Astrocyte (in vitro differentiated cells and primary cell): ENCODE results near the gene TRIO. TPM values are rescaled to one million over a fixed set of nuclear protein-coding genes. Genes with fewer than 3 reads are reported as not detected.

ENCODE experiments used
- DNase-seq: peaks from one replicate; pipeline ENCODE4 v3.0.0-alpha.2; 2010; ENCODE audit warnings: low read depth
- FAIRE-seq: peaks from 2 replicates; lab custom pipeline; 2011; peaks lifted over from hg19 to GRCh38; lab: Jason Lieb, UNC
- H2AFZ ChIP-seq: 2 replicates; pipeline ENCODE4 v1.6.0; 2012; ENCODE audit warnings: low read depth, low read length, inconsistent platforms
- H3K27ac ChIP-seq: 2 replicates; pipeline ENCODE4 v1.5.1; 2011; ENCODE audit warnings: low read depth, low read length, inconsistent platforms
- H3K27me3 ChIP-seq: 2 replicates; pipeline ENCODE4 v1.6.0; 2011; ENCODE audit warnings: low read length, inconsistent platforms; ENCODE audit not compliant: insufficient read depth
- H3K36me3 ChIP-seq: 2 replicates; pipeline ENCODE4 v1.5.1; 2011; ENCODE audit warnings: low read length, inconsistent platforms; ENCODE audit not compliant: insufficient read depth
- H3K4me1 ChIP-seq: 2 replicates; pipeline ENCODE4 v1.5.1; 2011; ENCODE audit warnings: low read length, inconsistent platforms; ENCODE audit not compliant: insufficient read depth
- H3K4me2 ChIP-seq: 2 replicates; pipeline ENCODE4 v1.6.0; 2012; ENCODE audit warnings: low read length, inconsistent platforms
- H3K4me3 ChIP-seq: 2 replicates; pipeline ENCODE4 v1.5.1; 2011; ENCODE audit warnings: low read depth, mild to moderate bottlenecking, low read length, inconsistent platforms; ENCODE audit not compliant: insufficient read depth
- H3K79me2 ChIP-seq: 2 replicates; pipeline ENCODE4 v1.6.0; 2012; ENCODE audit warnings: mild to moderate bottlenecking, low read length, inconsistent platforms; ENCODE audit not compliant: insufficient read depth
- H3K9ac ChIP-seq: 2 replicates; pipeline ENCODE4 v1.6.0; 2012; ENCODE audit warnings: mild to moderate bottlenecking, low read length, inconsistent platforms
- H3K9me3 ChIP-seq: 2 replicates; pipeline ENCODE4 v1.5.1; 2012; ENCODE audit warnings: low read depth, mild to moderate bottlenecking, low read length, inconsistent platforms; ENCODE audit not compliant: insufficient read depth
- H4K20me1 ChIP-seq: 2 replicates; pipeline ENCODE4 v1.6.0; 2012; ENCODE audit warnings: low read length, inconsistent platforms; ENCODE audit not compliant: insufficient read depth
- H3K27ac Mint-ChIP-seq: one replicate; pipeline ENCODE4 v1.8.0; 2021; ENCODE audit warnings: mild to moderate bottlenecking, mixed read lengths; ENCODE audit not compliant: unreplicated experiment
- H3K27me3 Mint-ChIP-seq: one replicate; pipeline ENCODE4 v1.8.0; 2021; ENCODE audit warnings: low read depth, mixed read lengths; ENCODE audit not compliant: unreplicated experiment
- H3K36me3 Mint-ChIP-seq: one replicate; pipeline ENCODE4 v1.8.0; 2021; ENCODE audit warnings: low read depth, mixed read lengths; ENCODE audit not compliant: unreplicated experiment
- H3K4me1 Mint-ChIP-seq: one replicate; pipeline ENCODE4 v1.8.0; 2021; ENCODE audit warnings: low read depth, mixed read lengths; ENCODE audit not compliant: unreplicated experiment
- H3K4me3 Mint-ChIP-seq: one replicate; pipeline ENCODE4 v1.8.0; 2021; ENCODE audit warnings: mild to moderate bottlenecking, moderate library complexity, mixed read lengths; ENCODE audit not compliant: unreplicated experiment
- H3K9me3 Mint-ChIP-seq: one replicate; pipeline ENCODE4 v1.8.0; 2021; ENCODE audit warnings: mild to moderate bottlenecking, mixed read lengths; ENCODE audit not compliant: unreplicated experiment
- CTCF ChIP-seq: IDR thresholded peaks from 2 replicates; pipeline ENCODE4 v1.5.1; 2011; ENCODE audit warnings: low read depth, mild to moderate bottlenecking, inconsistent platforms, low read length, moderate library complexity; ENCODE audit not compliant: insufficient read depth
- EZH2 ChIP-seq: IDR thresholded peaks from 2 replicates; pipeline ENCODE4 v1.6.1; 2012; ENCODE audit warnings: mild to moderate bottlenecking, low read length, inconsistent platforms; ENCODE audit not compliant: insufficient read depth
- total RNA-seq: library from RNA; stranded (reverse); gene quantifications from 2 replicates; pipeline ENCODE4 v1.2.1, GENCODE V29; 2021

The TRIO gene
- total RNA-seq, 1 donor from 2014 or later = 347 TPM

- H3K4me2 ChIP-seq = peak overlapping the region; percentile 91
- H3K79me2 ChIP-seq = peaks cover 65% of the 10 kb centered on the region
- H3K4me1 ChIP-seq = peaks cover 44% of the 10 kb centered on the region
- no peaks in the 10 kb centered on the region for H3K36me3 ChIP-seq
- peak overlapping the region; percentile 100 for H3K9ac ChIP-seq
- H3K9me3 Mint-ChIP-seq = peaks cover 2% of the 10 kb centered on the region
- H4K20me1 ChIP-seq = peaks cover 41% of the 10 kb centered on the region
- FAIRE-seq = no peak
- H3K4me3 ChIP-seq = peak overlapping the region; percentile 94
- DNase-seq = no peak
- no peaks in the 10 kb centered on the region for H3K36me3 Mint-ChIP-seq
- peak overlapping the region; percentile 90 for H3K27ac Mint-ChIP-seq
- peak overlapping the region; percentile 92 for H3K4me3 Mint-ChIP-seq
- H3K9me3 ChIP-seq = no peaks in the 10 kb centered on the region
- no peak overlapping the region for H2AFZ ChIP-seq
- no peak for TF ChIP-seq CTCF
- TF ChIP-seq EZH2 = no peak
- no peaks in the 10 kb centered on the region for H3K27me3 ChIP-seq
- H3K4me1 Mint-ChIP-seq = peaks cover 48% of the 10 kb centered on the region
- H3K27ac ChIP-seq = peak overlapping the region; percentile 98
- no peaks in the 10 kb centered on the region for H3K27me3 Mint-ChIP-seq
These were observed 871 bp downstream of the TRIO start for GRCh38 chr5:14143841-14144585.

- Histone ChIP-seq H3K79me2 (peaks cover 73% of the 10 kb centered on the region), H3K27me3 (no peaks in the 10 kb centered on the region)
- H3K27ac Mint-ChIP-seq = peak overlapping the region; percentile 98
These were observed 1.7 kb downstream of the TRIO start for GRCh38 chr5:14144586-14145434.

More at GRCh38 chr5:14144586-14145434, 1.7 kb downstream of the TRIO start:
- Mint-ChIP-seq H3K4me3 (peak overlapping the region; percentile 92), H3K27me3 (no peaks in the 10 kb centered on the region), H3K9me3 (no peaks in the 10 kb centered on the region), H3K4me1 (peaks cover 50% of the 10 kb centered on the region), H3K36me3 (no peaks in the 10 kb centered on the region)
- Histone ChIP-seq H3K36me3 (no peaks in the 10 kb centered on the region), H3K4me3 (peak overlapping the region; percentile 94), H2AFZ (no peak overlapping the region), H3K4me2 (peak overlapping the region; percentile 91), H3K27ac (peak overlapping the region; percentile 98), H3K4me1 (peaks cover 52% of the 10 kb centered on the region), H4K20me1 (peaks cover 49% of the 10 kb centered on the region), H3K9me3 (no peaks in the 10 kb centered on the region), H3K9ac (peak overlapping the region; percentile 100)
- DNase-seq (peak; percentile 77), FAIRE-seq (no peak)
- no peak for TF ChIP-seq EZH2
- no peak for TF ChIP-seq CTCF
